SK-N-SH treated with all-trans-retinoic acid at 6 μM for 48 hours (cell line): ENCODE measurements around the gene KHK.

Source experiments
- ATAC-seq: fragments of 200-7000 bp; cut with Tn5 transposase; 3 replicates; pipeline ENCODE4 v1.9.1; 2020; ENCODE audit warnings: mild to moderate bottlenecking, moderate library complexity
- ARNTL ChIP-seq: fragments of 450-650 bp; formaldehyde crosslinking; IDR thresholded peaks from 2 replicates; pipeline ENCODE4 v1.5.0; 2020; ENCODE audit warnings: low read depth, mild to moderate bottlenecking, moderate library complexity, borderline replicate concordance
- BACH2 ChIP-seq: fragments of 250-450 bp; sonication (Bioruptor Pico); IDR thresholded peaks from 2 replicates; pipeline ENCODE4 v1.9.0; 2021; ENCODE audit warnings: mild to moderate bottlenecking, borderline replicate concordance
- CSDC2 ChIP-seq: fragments of 250-450 bp; sonication (Bioruptor Pico); IDR thresholded peaks from 2 replicates; pipeline ENCODE4 v1.5.0; 2020; ENCODE audit warnings: mild to moderate bottlenecking, moderate library complexity
- ESRRG ChIP-seq: fragments of 250-450 bp; sonication (Bioruptor Pico); IDR thresholded peaks from 2 replicates; pipeline ENCODE4 v1.6.1; 2021; ENCODE audit warnings: mild to moderate bottlenecking
- GLIS3 ChIP-seq: fragments of 250-450 bp; sonication (Bioruptor Pico); IDR thresholded peaks from 2 replicates; pipeline ENCODE4 v1.5.0; 2020; ENCODE audit warnings: mild to moderate bottlenecking, moderate library complexity
- ISL1 ChIP-seq: fragments of 250-450 bp; sonication (Bioruptor Pico); IDR thresholded peaks from 2 replicates; pipeline ENCODE4 v2.1.2; 2022; ENCODE audit warnings: mild to moderate bottlenecking, moderate library complexity
- OSR1 ChIP-seq: fragments of 250-450 bp; sonication (Bioruptor Pico); IDR thresholded peaks from 2 replicates; pipeline ENCODE4 v1.8.0; 2022; ENCODE audit warnings: moderate library complexity, mild to moderate bottlenecking, inconsistent platforms
- PPARA ChIP-seq: fragments of 250-450 bp; sonication (Bioruptor Pico); IDR thresholded peaks from 2 replicates; pipeline ENCODE4 v1.5.0; 2020; ENCODE audit warnings: mild to moderate bottlenecking, borderline replicate concordance
- RARB ChIP-seq: fragments of 250-450 bp; sonication (Bioruptor Pico); IDR thresholded peaks from 2 replicates; pipeline ENCODE4 v1.8.0; 2021; ENCODE audit warnings: mild to moderate bottlenecking, moderate library complexity
- SNAI2 ChIP-seq: fragments of 250-450 bp; sonication (Bioruptor Pico); IDR thresholded peaks from 2 replicates; pipeline ENCODE4 v1.5.0; 2020; ENCODE audit warnings: mild to moderate bottlenecking, moderate library complexity
- TCF4 ChIP-seq: fragments of 250-450 bp; sonication (Bioruptor Pico); IDR thresholded peaks from 2 replicates; pipeline ENCODE4 v1.8.0; 2021; ENCODE audit warnings: mild to moderate bottlenecking, moderate library complexity, borderline replicate concordance
- TOX ChIP-seq: fragments of 250-450 bp; sonication (Bioruptor Pico); IDR thresholded peaks from 2 replicates; pipeline ENCODE4 v1.8.0; 2021; ENCODE audit warnings: mild to moderate bottlenecking, moderate library complexity, borderline replicate concordance
- ZC3H10 ChIP-seq: fragments of 250-450 bp; sonication (Bioruptor Pico); IDR thresholded peaks from 2 replicates; pipeline ENCODE4 v1.5.1; 2021; ENCODE audit warnings: mild to moderate bottlenecking, moderate library complexity
- ZFP3 ChIP-seq: fragments of 250-450 bp; sonication (Bioruptor Pico); IDR thresholded peaks from 2 replicates; pipeline ENCODE4 v1.5.0; 2020; ENCODE audit warnings: mild to moderate bottlenecking, moderate library complexity
- ZNF565 ChIP-seq: fragments of 450-650 bp; formaldehyde crosslinking; conservative IDR thresholded peaks from 2 replicates; pipeline ENCODE4 v1.5.0; 2020; ENCODE audit warnings: low read depth, mild to moderate bottlenecking, moderate library complexity
- ZNF70 ChIP-seq: fragments of 450-650 bp; formaldehyde crosslinking; IDR thresholded peaks from 2 replicates; pipeline ENCODE4 v1.5.0; 2020; ENCODE audit warnings: mild to moderate bottlenecking, moderate library complexity
- ZNF8 ChIP-seq: fragments of 450-650 bp; formaldehyde crosslinking; IDR thresholded peaks from 2 replicates; pipeline ENCODE4 v1.5.0; 2020; ENCODE audit warnings: mild to moderate bottlenecking, moderate library complexity
- TF ChIP-seq, protein P1 (sequence below): fragments of 250-450 bp; sonication (Bioruptor Pico); IDR thresholded peaks from 2 replicates; pipeline ENCODE4 v1.8.0; 2020; ENCODE audit warnings: mild to moderate bottlenecking, moderate library complexity, borderline replicate concordance
- TF ChIP-seq, protein P2 (sequence below): fragments of 250-450 bp; sonication (Bioruptor Pico); IDR thresholded peaks from 2 replicates; pipeline ENCODE4 v1.5.0; 2020; ENCODE audit warnings: mild to moderate bottlenecking, moderate library complexity
- TF ChIP-seq, protein P3 (sequence below): fragments of 250-450 bp; sonication (Bioruptor Pico); IDR thresholded peaks from 2 replicates; pipeline ENCODE4 v1.8.0; 2021; ENCODE audit warnings: low read depth, mild to moderate bottlenecking, moderate library complexity, borderline replicate concordance
- TF ChIP-seq, protein P4 (sequence below): fragments of 250-450 bp; sonication (Bioruptor Pico); IDR thresholded peaks from 2 replicates; pipeline ENCODE4 v1.5.1; 2021; ENCODE audit warnings: mild to moderate bottlenecking, moderate library complexity
- TF ChIP-seq, protein P5 (sequence below): fragments of 250-450 bp; sonication (Bioruptor Pico); IDR thresholded peaks from 2 replicates; pipeline ENCODE4 v1.5.1; 2020; ENCODE audit warnings: low read depth, mild to moderate bottlenecking, moderate library complexity

Gene KHK

DNA sequence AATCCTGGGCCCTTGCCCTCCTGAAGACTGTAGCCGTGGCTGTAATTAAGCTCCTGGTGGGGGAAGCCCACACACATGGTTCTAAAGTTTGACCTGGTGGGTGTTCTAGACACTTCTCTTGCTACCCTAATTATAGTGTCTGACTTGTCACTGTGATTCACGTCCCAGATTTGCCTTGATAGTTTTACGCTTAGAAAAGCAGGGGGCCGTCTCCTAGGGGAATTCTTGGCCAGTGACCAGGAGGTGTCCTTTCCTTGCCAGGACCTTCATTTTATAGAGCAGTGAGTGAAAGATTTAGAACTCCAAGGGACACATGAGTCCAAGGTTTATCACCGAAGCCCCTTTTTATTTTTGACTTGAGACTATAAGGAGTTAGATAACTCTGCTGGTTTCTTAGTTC lies 44.8 kb upstream of the KHK start:
- TF ChIP-seq TOX (no peak), CSDC2 (no peak), GLIS3 (no peak), RARB (CRISPR knock-in tag) (no peak), ZNF70 (no peak), SNAI2 (no peak), ZC3H10 (no peak), OSR1 (no peak), ESRRG (CRISPR knock-in tag) (no peak), TCF4 (CRISPR knock-in tag) (no peak)
- TF ChIP-seq, protein P1, sequence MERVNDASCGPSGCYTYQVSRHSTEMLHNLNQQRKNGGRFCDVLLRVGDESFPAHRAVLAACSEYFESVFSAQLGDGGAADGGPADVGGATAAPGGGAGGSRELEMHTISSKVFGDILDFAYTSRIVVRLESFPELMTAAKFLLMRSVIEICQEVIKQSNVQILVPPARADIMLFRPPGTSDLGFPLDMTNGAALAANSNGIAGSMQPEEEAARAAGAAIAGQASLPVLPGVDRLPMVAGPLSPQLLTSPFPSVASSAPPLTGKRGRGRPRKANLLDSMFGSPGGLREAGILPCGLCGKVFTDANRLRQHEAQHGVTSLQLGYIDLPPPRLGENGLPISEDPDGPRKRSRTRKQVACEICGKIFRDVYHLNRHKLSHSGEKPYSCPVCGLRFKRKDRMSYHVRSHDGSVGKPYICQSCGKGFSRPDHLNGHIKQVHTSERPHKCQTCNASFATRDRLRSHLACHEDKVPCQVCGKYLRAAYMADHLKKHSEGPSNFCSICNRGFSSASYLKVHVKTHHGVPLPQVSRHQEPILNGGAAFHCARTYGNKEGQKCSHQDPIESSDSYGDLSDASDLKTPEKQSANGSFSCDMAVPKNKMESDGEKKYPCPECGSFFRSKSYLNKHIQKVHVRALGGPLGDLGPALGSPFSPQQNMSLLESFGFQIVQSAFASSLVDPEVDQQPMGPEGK (CRISPR knock-in tag), result no peak
- TF ChIP-seq, protein P2, sequence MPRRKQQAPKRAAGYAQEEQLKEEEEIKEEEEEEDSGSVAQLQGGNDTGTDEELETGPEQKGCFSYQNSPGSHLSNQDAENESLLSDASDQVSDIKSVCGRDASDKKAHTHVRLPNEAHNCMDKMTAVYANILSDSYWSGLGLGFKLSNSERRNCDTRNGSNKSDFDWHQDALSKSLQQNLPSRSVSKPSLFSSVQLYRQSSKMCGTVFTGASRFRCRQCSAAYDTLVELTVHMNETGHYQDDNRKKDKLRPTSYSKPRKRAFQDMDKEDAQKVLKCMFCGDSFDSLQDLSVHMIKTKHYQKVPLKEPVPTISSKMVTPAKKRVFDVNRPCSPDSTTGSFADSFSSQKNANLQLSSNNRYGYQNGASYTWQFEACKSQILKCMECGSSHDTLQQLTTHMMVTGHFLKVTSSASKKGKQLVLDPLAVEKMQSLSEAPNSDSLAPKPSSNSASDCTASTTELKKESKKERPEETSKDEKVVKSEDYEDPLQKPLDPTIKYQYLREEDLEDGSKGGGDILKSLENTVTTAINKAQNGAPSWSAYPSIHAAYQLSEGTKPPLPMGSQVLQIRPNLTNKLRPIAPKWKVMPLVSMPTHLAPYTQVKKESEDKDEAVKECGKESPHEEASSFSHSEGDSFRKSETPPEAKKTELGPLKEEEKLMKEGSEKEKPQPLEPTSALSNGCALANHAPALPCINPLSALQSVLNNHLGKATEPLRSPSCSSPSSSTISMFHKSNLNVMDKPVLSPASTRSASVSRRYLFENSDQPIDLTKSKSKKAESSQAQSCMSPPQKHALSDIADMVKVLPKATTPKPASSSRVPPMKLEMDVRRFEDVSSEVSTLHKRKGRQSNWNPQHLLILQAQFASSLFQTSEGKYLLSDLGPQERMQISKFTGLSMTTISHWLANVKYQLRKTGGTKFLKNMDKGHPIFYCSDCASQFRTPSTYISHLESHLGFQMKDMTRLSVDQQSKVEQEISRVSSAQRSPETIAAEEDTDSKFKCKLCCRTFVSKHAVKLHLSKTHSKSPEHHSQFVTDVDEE (CRISPR knock-in tag), result no peak
- ATAC-seq, result no peak

DNA sequence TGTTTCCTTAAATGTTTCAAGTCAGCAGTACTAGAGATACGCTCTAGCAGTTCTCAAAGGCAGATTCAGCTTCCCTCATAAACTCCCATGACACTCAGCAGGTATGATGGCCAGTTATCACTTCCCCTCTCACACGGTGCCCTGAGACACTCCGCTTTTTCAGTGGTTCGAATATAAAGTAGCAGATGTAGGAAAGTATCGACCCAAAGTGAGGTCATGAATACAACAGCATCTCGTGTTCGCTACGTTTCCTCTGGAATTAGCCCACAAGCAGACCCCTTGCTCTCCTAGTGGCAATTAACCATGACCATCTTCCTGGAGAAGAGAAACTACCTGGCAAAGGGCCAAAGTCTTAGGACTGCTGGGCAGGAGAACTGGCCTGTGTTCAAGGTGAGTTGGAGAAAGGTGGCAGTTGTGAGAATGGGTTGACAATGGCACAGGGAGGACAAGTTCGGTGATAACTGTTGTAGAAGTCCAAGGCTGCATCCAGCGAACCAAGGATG lies 44.4 kb upstream of the KHK start:
- TF ChIP-seq, protein P2 (CRISPR knock-in tag), result no peak
- TF ChIP-seq BACH2, result no peak
- no peak for TF ChIP-seq ESRRG (CRISPR knock-in tag)
- no peak for TF ChIP-seq ZNF565 (CRISPR knock-in tag)
- TF ChIP-seq TOX, result no peak
- TF ChIP-seq SNAI2, result no peak
- TF ChIP-seq, protein P3, sequence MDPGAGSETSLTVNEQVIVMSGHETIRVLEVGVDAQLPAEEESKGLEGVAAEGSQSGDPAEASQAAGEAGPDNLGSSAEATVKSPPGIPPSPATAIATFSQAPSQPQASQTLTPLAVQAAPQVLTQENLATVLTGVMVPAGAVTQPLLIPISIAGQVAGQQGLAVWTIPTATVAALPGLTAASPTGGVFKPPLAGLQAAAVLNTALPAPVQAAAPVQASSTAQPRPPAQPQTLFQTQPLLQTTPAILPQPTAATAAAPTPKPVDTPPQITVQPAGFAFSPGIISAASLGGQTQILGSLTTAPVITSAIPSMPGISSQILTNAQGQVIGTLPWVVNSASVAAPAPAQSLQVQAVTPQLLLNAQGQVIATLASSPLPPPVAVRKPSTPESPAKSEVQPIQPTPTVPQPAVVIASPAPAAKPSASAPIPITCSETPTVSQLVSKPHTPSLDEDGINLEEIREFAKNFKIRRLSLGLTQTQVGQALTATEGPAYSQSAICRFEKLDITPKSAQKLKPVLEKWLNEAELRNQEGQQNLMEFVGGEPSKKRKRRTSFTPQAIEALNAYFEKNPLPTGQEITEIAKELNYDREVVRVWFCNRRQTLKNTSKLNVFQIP (CRISPR knock-in tag), result no peak
- TF ChIP-seq RARB (CRISPR knock-in tag), result no peak
- no peak for TF ChIP-seq ZNF8 (CRISPR knock-in tag)
- TF ChIP-seq GLIS3, result no peak
- no peak for TF ChIP-seq PPARA
- TF ChIP-seq, protein P4, sequence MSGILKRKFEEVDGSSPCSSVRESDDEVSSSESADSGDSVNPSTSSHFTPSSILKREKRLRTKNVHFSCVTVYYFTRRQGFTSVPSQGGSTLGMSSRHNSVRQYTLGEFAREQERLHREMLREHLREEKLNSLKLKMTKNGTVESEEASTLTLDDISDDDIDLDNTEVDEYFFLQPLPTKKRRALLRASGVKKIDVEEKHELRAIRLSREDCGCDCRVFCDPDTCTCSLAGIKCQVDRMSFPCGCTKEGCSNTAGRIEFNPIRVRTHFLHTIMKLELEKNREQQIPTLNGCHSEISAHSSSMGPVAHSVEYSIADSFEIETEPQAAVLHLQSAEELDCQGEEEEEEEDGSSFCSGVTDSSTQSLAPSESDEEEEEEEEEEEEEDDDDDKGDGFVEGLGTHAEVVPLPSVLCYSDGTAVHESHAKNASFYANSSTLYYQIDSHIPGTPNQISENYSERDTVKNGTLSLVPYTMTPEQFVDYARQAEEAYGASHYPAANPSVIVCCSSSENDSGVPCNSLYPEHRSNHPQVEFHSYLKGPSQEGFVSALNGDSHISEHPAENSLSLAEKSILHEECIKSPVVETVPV (CRISPR knock-in tag), result no peak
- TF ChIP-seq ISL1, result no peak
- TF ChIP-seq ZFP3, result no peak
- TF ChIP-seq OSR1, result no peak
- TF ChIP-seq, protein P5, sequence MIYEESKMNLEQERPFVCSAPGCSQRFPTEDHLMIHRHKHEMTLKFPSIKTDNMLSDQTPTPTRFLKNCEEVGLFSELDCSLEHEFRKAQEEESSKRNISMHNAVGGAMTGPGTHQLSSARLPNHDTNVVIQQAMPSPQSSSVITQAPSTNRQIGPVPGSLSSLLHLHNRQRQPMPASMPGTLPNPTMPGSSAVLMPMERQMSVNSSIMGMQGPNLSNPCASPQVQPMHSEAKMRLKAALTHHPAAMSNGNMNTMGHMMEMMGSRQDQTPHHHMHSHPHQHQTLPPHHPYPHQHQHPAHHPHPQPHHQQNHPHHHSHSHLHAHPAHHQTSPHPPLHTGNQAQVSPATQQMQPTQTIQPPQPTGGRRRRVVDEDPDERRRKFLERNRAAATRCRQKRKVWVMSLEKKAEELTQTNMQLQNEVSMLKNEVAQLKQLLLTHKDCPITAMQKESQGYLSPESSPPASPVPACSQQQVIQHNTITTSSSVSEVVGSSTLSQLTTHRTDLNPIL (CRISPR knock-in tag), result no peak
- TF ChIP-seq ARNTL (CRISPR knock-in tag), result no peak
- TF ChIP-seq TCF4 (CRISPR knock-in tag), result no peak
- ATAC-seq, result no peak
